ENCODE measurements around the gene TMEM235.

The TMEM235 gene

DNA sequence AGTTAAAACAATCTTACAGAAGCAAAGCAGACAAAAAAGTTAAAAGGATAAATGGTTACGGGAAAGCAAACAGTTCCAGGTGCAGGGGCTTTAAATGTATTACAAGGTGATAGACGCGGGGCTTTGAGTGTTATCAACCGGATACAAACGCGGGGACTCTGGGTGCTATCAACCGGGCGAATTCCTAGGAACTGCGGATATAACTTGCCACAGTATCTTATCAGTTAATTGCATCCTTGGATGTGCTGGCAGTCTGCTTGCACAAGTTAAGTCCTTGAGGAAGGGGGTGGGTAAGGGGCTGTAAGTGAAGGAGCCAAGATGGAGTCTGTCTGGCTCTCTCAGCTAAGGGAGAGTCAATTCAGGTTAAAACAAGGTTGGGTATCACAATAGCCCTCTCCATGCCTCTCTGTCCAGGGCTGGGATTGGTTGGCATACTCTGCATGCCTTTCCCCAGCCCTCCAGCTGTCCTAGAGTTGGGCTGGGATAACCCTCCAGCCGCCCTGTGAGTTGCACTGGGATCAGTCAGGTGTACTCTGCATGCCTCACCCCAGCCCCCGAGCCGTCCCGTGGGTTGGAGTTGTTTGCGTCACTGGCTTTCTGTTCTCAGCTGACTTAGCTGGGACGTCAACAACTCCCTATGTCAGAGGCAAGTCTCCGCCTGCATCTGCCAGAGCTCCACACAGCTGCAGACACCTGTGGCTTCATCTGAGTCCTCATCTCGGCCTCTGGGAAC, 40.9 kb downstream of the TMEM235 start:
- peak; percentile 22 for DNase-seq (ENCODE audit: low read depth)

- no peak for DNase-seq (ENCODE audit: low read depth)
Measured at GRCh38 chr17:78272914-78273258, 41.5 kb downstream of the TMEM235 start.

GRCh38 chr17:78273813-78274212, 42.4 kb downstream of the TMEM235 start:
- DNase-seq (ENCODE audit: low read depth) = no peak

DNA sequence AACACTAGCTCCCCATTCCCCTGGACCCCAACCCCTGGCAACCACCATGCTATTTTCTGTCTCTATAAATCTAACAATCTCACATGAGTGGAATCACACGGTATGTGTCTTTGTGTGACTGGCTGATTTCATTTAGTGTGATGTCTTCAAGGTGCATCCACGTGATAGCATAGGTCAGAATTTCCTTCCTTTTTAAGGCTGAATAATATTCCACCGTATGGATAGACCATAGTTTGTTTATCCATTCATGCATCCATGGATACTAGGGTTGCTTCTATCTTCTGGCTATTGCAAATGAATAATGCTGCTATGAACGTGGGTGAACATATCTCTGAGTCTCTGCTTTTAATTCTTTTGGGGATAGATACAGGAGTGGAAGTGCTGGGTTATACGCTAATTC, 43.9 kb downstream of the TMEM235 start:
- no peak for DNase-seq (ENCODE audit: low read depth)

- no peak for DNase-seq (ENCODE audit: low read depth)
Measured at GRCh38 chr17:78276098-78276887, 44.9 kb downstream of the TMEM235 start.

GRCh38 chr17:78278139-78278741, 46.8 kb downstream of the TMEM235 start:
- no peak for DNase-seq (ENCODE audit: low read depth)

DNA sequence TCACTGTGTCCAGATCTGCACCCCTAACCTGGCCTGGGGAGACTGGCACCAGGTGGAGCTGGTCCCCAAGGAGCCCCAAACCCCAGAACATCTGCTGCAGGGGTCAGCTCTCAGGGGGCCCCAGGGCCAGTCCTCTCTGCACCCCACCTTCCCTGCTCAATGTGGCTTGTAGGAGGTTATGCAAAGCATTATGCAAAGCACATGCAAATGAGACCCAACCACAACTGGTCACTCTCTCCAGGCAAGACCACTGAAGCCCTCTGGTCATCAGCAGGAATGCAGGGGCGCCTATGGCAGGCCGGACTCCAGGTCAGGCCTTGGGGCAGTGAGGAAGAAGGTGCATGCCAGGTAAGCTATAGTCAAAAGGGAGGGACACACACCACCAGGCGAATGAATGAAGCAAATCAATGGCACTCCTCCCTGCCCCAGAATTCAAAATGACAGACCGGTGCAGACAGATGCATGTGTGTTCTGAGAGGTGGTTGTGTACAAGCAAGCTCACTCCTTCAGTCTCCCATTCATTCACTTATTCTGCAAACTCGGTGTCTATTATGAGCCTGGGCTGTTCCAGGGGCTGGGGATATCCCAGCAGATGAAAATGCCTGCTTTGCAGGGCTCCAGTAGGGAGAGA, 48.0 kb downstream of the TMEM235 start:
- no peak for DNase-seq (ENCODE audit: low read depth)

- DNase-seq (ENCODE audit: low read depth) = no peak
Measured at GRCh38 chr17:78281249-78281845, 49.9 kb downstream of the TMEM235 start.

DNA sequence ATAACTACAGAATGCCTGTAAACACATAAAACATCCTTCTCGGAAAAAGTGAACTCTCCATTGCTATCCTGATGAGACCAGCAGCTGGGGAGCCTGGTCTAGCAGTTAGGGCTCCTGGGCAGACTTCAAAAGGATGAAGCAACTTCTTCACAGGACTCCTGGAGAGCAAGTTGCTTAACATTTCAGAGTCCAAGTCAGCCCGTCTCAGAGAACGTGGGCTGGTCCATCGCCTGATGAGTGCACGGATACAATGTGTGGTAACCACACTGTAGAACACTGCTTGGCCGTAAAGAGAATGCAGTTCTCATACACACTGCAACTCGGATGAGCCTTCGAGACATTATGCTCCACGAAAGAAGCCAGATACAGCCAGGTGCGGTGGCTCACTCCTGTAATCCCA, 52.7 kb downstream of the TMEM235 start:
- no peak for DNase-seq (ENCODE audit: low read depth)

DNA sequence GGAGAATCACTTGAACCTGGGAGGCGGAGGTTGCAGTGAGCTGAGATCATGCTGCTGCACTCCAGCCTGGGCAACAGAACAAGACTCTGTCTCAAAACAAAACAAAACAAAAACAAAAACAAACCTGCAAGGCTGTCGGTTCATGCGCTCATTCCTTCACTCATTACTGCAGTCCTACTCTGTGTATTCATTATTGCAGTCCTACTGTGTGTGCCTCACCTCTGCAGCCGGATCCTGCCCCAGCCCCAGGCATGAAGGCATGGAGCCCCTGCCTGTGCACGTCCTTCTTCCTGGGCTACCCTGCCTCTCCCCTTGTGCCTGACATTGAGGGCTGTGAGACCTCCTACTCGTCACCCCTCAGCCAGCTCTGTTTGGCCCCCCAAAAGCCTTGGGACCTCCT, 57.6 kb downstream of the TMEM235 start:
- no peak for DNase-seq (ENCODE audit: low read depth)

- DNase-seq (ENCODE audit: low read depth) = peak; percentile 57
Measured at GRCh38 chr17:78289802-78290363, 58.5 kb downstream of the TMEM235 start.

Data from activated T-cell treated with anti-CD3 and anti-CD28 coated beads for 1 hour (primary cell).